Sigmoid colon (tissue), 7 donors: Measurements from ENCODE around the gene TJP2. TPM values are rescaled to one million over a fixed set of nuclear protein-coding genes. Genes with fewer than 3 reads are reported as not detected.

Experiments
- DNase-seq: peaks from one replicate; pipeline ENCODE4 v3.0.0-alpha.2; 2019
- H3K27ac ChIP-seq, 4 donors: fragments of 200-600 bp; sonication (generic); one replicate each; pipeline ENCODE4 v1.5.1; 2016 to 2019; ENCODE audit warnings: mild to moderate bottlenecking in 1 of 4
- H3K27me3 ChIP-seq, 3 donors: fragments of 200-600 bp; sonication (generic); one replicate each; pipeline ENCODE4 v1.5.1; 2019; ENCODE audit warnings: mild to moderate bottlenecking in 1 of 3
- H3K36me3 ChIP-seq, 4 donors: fragments of 200-600 bp; sonication (generic); one replicate each; pipeline ENCODE4 v1.5.1; 2016 to 2019
- H3K4me1 ChIP-seq, 4 donors: fragments of 200-600 bp; sonication (generic); one replicate each; pipeline ENCODE4 v1.5.1; 2017 to 2019
- H3K4me3 ChIP-seq, 4 donors: fragments of 200-600 bp; sonication (generic); one replicate each; pipeline ENCODE4 v1.5.1; 2017 to 2019; ENCODE audit warnings: mild to moderate bottlenecking in 2 of 4, moderate library complexity in 1 of 4
- H3K9me3 ChIP-seq, 4 donors: fragments of 200-600 bp in 3 of 4; sonication (generic) in 3 of 4; one replicate each; pipeline versions ENCODE4 v1.5.1 to v1.6.1; 2013 to 2019
- EP300 ChIP-seq, 4 donors: sonication (generic); formaldehyde crosslinking; IDR thresholded peaks; one replicate each; pipeline ENCODE4 v1.6.1; 2017; ENCODE audit warnings: antibody characterized with exemption in 4 of 4
- POLR2A ChIP-seq, 2 donors: fragments of 450-650 bp; IDR thresholded peaks; one replicate each; pipeline ENCODE4 v1.6.1; 2016; ENCODE audit warnings: antibody characterized with exemption in 2 of 2, mild to moderate bottlenecking in 2 of 2, moderate library complexity in 2 of 2
- POLR2AphosphoS5 ChIP-seq, 4 donors: sonication (generic); formaldehyde crosslinking; IDR thresholded peaks; one replicate each; pipeline ENCODE4 v1.6.1; 2017; ENCODE audit warnings: antibody characterized with exemption in 4 of 4
- WGBS, 2 donors: extraction: QIAGEN DNeasy Blood & Tissue Kit; methylation state at CpG; one replicate each; pipeline ENCODE4 v1.1.7; 2013; 5-methylcytosine and 5-hydroxymethylcytosine counted together
- intact Hi-C: fragments of 100-400 bp; cut with DNase I; formaldehyde crosslinking; loops from one replicate; pipeline ENCODE4 v1.15.1; 2023
- polyA plus RNA-seq, 3 donors: library from polyadenylated mRNA; stranded (reverse); fragments of 200-250 nt; gene quantifications; one replicate each; pipeline ENCODE4 v1.2.3, GENCODE V29; 2013
- total RNA-seq, 4 donors: library from RNA; depleted of rRNA; stranded (reverse); fragments of >200 nt; gene quantifications; one replicate each; pipeline ENCODE4 v1.1.0, GENCODE V29; 2016
- TF ChIP-seq, protein P1 (sequence below), 4 experiments: fragments of 450-650 bp in 3 of 4; fragments of 200-600 bp in 1 of 4; IDR thresholded peaks; one replicate each; pipeline ENCODE4 v1.5.1; 2016 to 2019; ENCODE audit warnings: antibody characterized with exemption in 4 of 4, mild to moderate bottlenecking in 3 of 4, moderate library complexity in 2 of 4
- donor health status: healthy with polysubstance abuse.
- donor health status: Bipolar disorder and iron deficiency.
- donor health status: healthy.

The TJP2 gene
- total and polyA plus RNA-seq, 7 donors, result 16.1 to 46.5 (median 27.8) TPM

DNA sequence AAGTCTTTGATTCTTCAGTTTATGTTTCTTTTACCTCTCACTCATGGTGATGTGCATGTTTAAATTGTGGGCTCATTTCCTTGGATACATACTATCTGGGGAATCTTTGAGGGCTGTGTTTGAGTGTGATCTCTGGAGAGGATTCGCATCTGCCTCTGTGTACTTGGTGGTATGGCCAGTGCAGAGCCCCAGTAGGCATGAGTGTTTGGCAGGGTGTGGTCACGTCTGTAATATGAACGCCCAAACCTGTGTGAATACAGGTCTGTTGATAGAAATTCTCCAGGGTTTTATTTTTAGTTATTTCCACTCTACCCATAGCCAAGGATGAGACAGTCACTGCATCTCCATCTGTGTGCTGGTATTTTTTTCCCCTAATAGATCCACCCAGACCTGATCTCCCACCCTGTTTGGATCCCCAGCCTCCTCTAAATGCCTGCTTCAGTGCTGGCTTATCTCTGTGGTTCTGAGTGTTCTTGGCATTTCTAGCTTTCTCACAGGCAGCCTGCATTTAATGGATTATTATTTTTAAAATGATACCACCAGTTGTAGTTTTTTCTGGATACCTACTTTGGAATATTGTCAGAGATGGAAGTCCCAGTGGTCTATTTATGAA, 37.5 kb downstream of the TJP2 start:
- no peak overlapping the region for H3K4me3 ChIP-seq
- DNase-seq, result no peak
- 89 to 92% methylated on average over 3 of the region's 3 CpGs for WGBS, 2 donors
- peak overlapping the region in 1 of 4 donors; percentile 17 for H3K27ac ChIP-seq
- TF ChIP-seq, protein P1, sequence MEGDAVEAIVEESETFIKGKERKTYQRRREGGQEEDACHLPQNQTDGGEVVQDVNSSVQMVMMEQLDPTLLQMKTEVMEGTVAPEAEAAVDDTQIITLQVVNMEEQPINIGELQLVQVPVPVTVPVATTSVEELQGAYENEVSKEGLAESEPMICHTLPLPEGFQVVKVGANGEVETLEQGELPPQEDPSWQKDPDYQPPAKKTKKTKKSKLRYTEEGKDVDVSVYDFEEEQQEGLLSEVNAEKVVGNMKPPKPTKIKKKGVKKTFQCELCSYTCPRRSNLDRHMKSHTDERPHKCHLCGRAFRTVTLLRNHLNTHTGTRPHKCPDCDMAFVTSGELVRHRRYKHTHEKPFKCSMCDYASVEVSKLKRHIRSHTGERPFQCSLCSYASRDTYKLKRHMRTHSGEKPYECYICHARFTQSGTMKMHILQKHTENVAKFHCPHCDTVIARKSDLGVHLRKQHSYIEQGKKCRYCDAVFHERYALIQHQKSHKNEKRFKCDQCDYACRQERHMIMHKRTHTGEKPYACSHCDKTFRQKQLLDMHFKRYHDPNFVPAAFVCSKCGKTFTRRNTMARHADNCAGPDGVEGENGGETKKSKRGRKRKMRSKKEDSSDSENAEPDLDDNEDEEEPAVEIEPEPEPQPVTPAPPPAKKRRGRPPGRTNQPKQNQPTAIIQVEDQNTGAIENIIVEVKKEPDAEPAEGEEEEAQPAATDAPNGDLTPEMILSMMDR (IDR thresholded peaks at IDR 0.05), result no peak
- no peak for TF ChIP-seq POLR2A (IDR thresholded peaks at IDR 0.05)
- no peak for TF ChIP-seq EP300 (IDR thresholded peaks at IDR 0.05)
- no peak for TF ChIP-seq POLR2AphosphoS5 (IDR thresholded peaks at IDR 0.05)
- intact Hi-C loops, result no loop called here
- H3K36me3 ChIP-seq, result no peaks in the 10 kb centered on the region
- peaks cover 0 to 6% (median 0%) of the 10 kb centered on the region in 4 donors for H3K4me1 ChIP-seq
- no peaks in the 10 kb centered on the region for H3K9me3 ChIP-seq
- no peaks in the 10 kb centered on the region for H3K27me3 ChIP-seq

DNA sequence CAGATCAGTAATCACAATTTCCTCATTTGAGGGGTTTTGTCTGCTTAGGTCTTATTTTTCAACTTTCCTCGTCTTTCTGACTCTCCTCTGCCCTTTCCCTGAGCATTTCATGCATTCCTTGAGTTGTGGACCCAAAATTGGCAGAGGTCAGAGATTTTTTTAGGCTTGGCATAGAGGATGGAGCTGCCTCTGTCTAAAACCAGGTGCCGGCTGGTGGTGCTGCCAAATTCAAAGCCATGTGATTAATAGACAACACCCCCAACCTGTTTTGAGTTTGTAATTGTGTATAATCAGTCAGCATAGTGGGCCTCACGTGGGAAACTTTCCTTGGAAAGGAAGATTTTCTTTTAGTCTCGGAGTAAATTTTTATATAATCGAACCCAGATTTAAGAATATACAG, 39.6 kb downstream of the TJP2 start:
- peak overlapping the region in 1 of 4 donors; percentile 11 for H3K27ac ChIP-seq
- intact Hi-C loops, result no loop called here
- H3K4me3 ChIP-seq, result no peak overlapping the region
- no peaks in the 10 kb centered on the region for H3K9me3 ChIP-seq
- H3K27me3 ChIP-seq, result no peaks in the 10 kb centered on the region
- no peak for DNase-seq
- peaks cover 0 to 6% (median 0%) of the 10 kb centered on the region in 4 donors for H3K4me1 ChIP-seq
- no peaks in the 10 kb centered on the region for H3K36me3 ChIP-seq
- TF ChIP-seq POLR2A (IDR thresholded peaks at IDR 0.05) (no peak), EP300 (IDR thresholded peaks at IDR 0.05) (no peak), POLR2AphosphoS5 (IDR thresholded peaks at IDR 0.05) (no peak)
- TF ChIP-seq, protein P1 (IDR thresholded peaks at IDR 0.05), result no peak
- WGBS, 2 donors, result 96 to 97% methylated on average over 5 of the region's 5 CpGs

DNA sequence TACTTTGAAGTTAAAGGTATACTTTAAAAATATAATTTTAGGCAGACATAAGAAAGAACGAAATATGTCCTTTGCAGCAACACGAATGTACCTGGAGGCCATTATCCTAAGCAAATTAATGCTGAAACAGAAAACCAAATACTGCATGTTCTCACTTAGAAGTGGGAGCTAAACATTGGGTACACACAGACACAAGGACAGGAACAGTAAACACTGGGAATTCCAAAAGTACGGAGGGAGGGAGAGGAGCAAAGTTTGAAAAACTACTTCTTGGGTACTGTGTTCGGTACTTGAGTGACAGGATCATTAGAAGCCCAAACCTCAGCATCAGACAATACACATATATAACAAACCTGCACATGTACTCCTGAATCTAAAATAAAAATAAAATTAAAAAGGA, 40.9 kb downstream of the TJP2 start:
- Histone ChIP-seq H3K27me3 (no peaks in the 10 kb centered on the region), H3K9me3 (no peaks in the 10 kb centered on the region), H3K4me1 (peaks cover 0 to 6% (median 0%) of the 10 kb centered on the region in 4 donors), H3K4me3 (no peak overlapping the region), H3K27ac (no peak overlapping the region), H3K36me3 (no peaks in the 10 kb centered on the region)
- TF ChIP-seq, protein P1 (IDR thresholded peaks at IDR 0.05), result no peak
- TF ChIP-seq POLR2A (IDR thresholded peaks at IDR 0.05) (no peak), POLR2AphosphoS5 (IDR thresholded peaks at IDR 0.05) (no peak), EP300 (IDR thresholded peaks at IDR 0.05) (no peak)
- no peak for DNase-seq
- intact Hi-C loops, result no loop called here
- WGBS, 2 donors, result 94 to 96% methylated on average over 4 of the region's 4 CpGs

DNA sequence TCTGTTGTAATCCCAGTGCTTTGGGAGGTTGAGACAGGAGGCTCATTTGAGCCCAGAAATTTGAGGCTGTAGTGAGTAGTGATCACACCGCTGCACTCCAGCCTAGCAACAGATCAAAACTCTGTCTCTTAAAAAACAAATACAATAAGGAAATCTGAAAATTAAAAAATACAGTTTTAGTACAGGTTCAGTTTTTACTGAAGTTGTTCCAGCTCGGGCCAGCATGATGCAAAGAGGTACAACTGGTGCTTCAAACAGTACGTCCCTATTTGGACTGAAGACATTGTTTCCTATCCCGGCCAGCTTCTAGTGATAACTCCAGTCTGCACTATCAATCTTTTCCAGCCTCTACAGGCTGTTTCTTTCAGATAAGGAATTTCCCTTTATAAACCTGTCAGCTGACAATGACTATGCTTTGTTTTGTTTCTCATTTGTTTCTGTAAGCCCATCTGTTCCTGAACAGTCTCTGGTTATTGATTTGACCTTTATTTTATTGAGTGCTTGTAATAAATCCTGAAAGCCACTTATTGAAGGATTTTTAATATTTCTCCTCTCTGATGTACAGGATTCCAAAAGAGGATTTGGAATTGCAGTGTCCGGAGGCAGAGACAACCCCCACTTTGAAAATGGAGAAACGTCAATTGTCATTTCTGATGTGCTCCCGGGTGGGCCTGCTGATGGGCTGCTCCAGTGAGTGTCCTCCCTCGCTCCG, 41.9 kb downstream of the TJP2 start:
- peaks cover 0 to 6% (median 0%) of the 10 kb centered on the region in 4 donors for H3K4me1 ChIP-seq
- H3K27ac ChIP-seq, result no peak overlapping the region
- no peak for TF ChIP-seq POLR2AphosphoS5 (IDR thresholded peaks at IDR 0.05)
- no peak for TF ChIP-seq EP300 (IDR thresholded peaks at IDR 0.05)
- no peak for TF ChIP-seq POLR2A (IDR thresholded peaks at IDR 0.05)
- TF ChIP-seq, protein P1 (IDR thresholded peaks at IDR 0.05), result no peak
- DNase-seq, result no peak
- 81 to 82% methylated on average over 9 of the region's 9 CpGs for WGBS, 2 donors
- H3K27me3 ChIP-seq, result no peaks in the 10 kb centered on the region
- no peak overlapping the region for H3K4me3 ChIP-seq
- H3K36me3 ChIP-seq, result no peaks in the 10 kb centered on the region
- intact Hi-C loops, result no loop called here
- H3K9me3 ChIP-seq, result no peaks in the 10 kb centered on the region
